ENCODE results near the gene IFNGR1. TPM values are rescaled to one million over a fixed set of nuclear protein-coding genes. Genes with fewer than 3 reads are reported as not detected.

IFNGR1 gene
- total RNA-seq, 4 donors from 2014 or later = 53.5 to 122 (median 94.9) TPM

GRCh38 chr6:137148306-137149034 is 70.7 kb downstream of the IFNGR1 start:
- intact Hi-C loops (cut with DNase I; ENCODE audit: low total_unique reads) = no loop called here
- DNase-seq = no peak
- no peak overlapping the region for H3K27ac ChIP-seq

More at GRCh38 chr6:137148306-137149034, 70.7 kb downstream of the IFNGR1 start:
- TF ChIP-seq CTCF (IDR thresholded peaks at IDR 0.05) (no peak), POLR2A (IDR thresholded peaks at IDR 0.05) (no peak)
- no peaks in the 10 kb centered on the region for H3K36me3 ChIP-seq
- H3K9me3 ChIP-seq = no peaks in the 10 kb centered on the region
- H3K4me3 ChIP-seq = no peak overlapping the region
- H3K27me3 ChIP-seq = no peaks in the 10 kb centered on the region
- no peaks in the 10 kb centered on the region for H3K4me1 ChIP-seq

Other genes with a start within 250 kb of the IFNGR1 start
- 1 to 10 TPM in 3 of 4 donors, under 1 TPM in 1; 0.88 to 6.4 (median 4.3) TPM for gene IL20RA, start 174.4 kb downstream of the IFNGR1 start, total RNA-seq
- not detected for gene IL22RA2, start 45.7 kb downstream of the IFNGR1 start, total RNA-seq

All from uterus (tissue), 4 donors.